Neural cell (in vitro differentiated cells): ENCODE data around the gene ADCY1. TPM values are rescaled to one million over a fixed set of nuclear protein-coding genes. Genes with fewer than 3 reads are reported as not detected.

ENCODE experiments used
- H2AFZ ChIP-seq: fragments of 200-600, 300-800 bp; sonication (generic), shearing (Covaris generic); 2 replicates; pipeline ENCODE4 v1.6.0; 2014; ENCODE audit warnings: low read depth, mild to moderate bottlenecking, antibody characterized with exemption, low read length, moderate library complexity
- H3F3A ChIP-seq: fragments of 200-600 bp; shearing (Covaris generic); 2 replicates; pipeline ENCODE4 v1.6.1; 2016; ENCODE audit warnings: mild to moderate bottlenecking, moderate library complexity, mixed read lengths, antibody characterized with exemption, low read length; ENCODE audit not compliant: insufficient read depth, poor library complexity, severe bottlenecking
- H3K27ac ChIP-seq: fragments of 200-600, 300-800 bp; sonication (generic), shearing (Covaris generic); 2 replicates; pipeline ENCODE4 v1.5.1; 2014; ENCODE audit warnings: mild to moderate bottlenecking, low read length, moderate library complexity
- H3K27me3 ChIP-seq: fragments of 300-800, 200-600 bp; sonication (generic), shearing (Covaris generic); 2 replicates; pipeline ENCODE4 v1.6.0; 2014; ENCODE audit warnings: mild to moderate bottlenecking, low read depth, low read length, moderate library complexity; ENCODE audit not compliant: insufficient read depth
- H3K36me3 ChIP-seq: fragments of 300-800, 200-600 bp; sonication (generic), shearing (Covaris generic); 2 replicates; pipeline ENCODE4 v1.5.1; 2014; ENCODE audit warnings: mild to moderate bottlenecking, antibody characterized with exemption, low read length, moderate library complexity; ENCODE audit not compliant: insufficient read depth
- H3K4me2 ChIP-seq: fragments of 300-800, 200-600 bp; sonication (generic), shearing (Covaris generic); 2 replicates; pipeline ENCODE4 v1.6.0; 2014; ENCODE audit warnings: mild to moderate bottlenecking, low read length
- H3K4me3 ChIP-seq: fragments of 300-800, 200-600 bp; sonication (generic), shearing (Covaris generic); 2 replicates; pipeline ENCODE4 v1.5.1; 2014; ENCODE audit warnings: mild to moderate bottlenecking, low read length, moderate library complexity
- H3K79me2 ChIP-seq: fragments of 200-600 bp; shearing (Covaris generic); replicated peaks from 2 replicates; pipeline ENCODE4 v1.6.0; 2014; ENCODE audit warnings: mild to moderate bottlenecking, low read length, moderate library complexity; ENCODE audit not compliant: insufficient read depth
- H3K9ac ChIP-seq: fragments of 300-800, 200-600 bp; sonication (generic), shearing (Covaris generic); 2 replicates; pipeline ENCODE4 v1.6.1; 2016; ENCODE audit warnings: mild to moderate bottlenecking, low read length, mixed read lengths
- H3K9me2 ChIP-seq: fragments of 200-600 bp; shearing (Covaris generic); 2 replicates; pipeline ENCODE4 v1.6.1; 2016; ENCODE audit warnings: mild to moderate bottlenecking, low read length, mixed read lengths; ENCODE audit not compliant: insufficient read depth
- H3K9me3 ChIP-seq: fragments of 200-600, 300-800 bp; sonication (generic), shearing (Covaris generic); 2 replicates; pipeline ENCODE4 v1.6.1; 2016; ENCODE audit warnings: mild to moderate bottlenecking, mixed run types, low read length, moderate library complexity, mixed read lengths
- H4K20me1 ChIP-seq: fragments of 200-600 bp; shearing (Covaris generic); 2 replicates; pipeline ENCODE4 v1.6.1; 2016; ENCODE audit warnings: mild to moderate bottlenecking, mixed run types; ENCODE audit not compliant: insufficient read depth
- CTCF ChIP-seq: fragments of 450-650 bp; IDR thresholded peaks from 2 replicates; pipeline ENCODE4 v1.5.1; 2014; ENCODE audit warnings: antibody characterized with exemption, mild to moderate bottlenecking, moderate library complexity; ENCODE audit not compliant: poor library complexity, severe bottlenecking
- EP300 ChIP-seq: fragments of 450-650 bp; conservative IDR thresholded peaks from 2 replicates; pipeline ENCODE4 v1.6.1; 2014; ENCODE audit warnings: antibody characterized with exemption, mild to moderate bottlenecking, moderate library complexity; ENCODE audit not compliant: poor library complexity, severe bottlenecking
- EZH2 ChIP-seq: fragments of 200-600, 300-800 bp; shearing (Covaris generic), sonication (generic); IDR thresholded peaks from 2 replicates; pipeline ENCODE4 v1.6.1; 2014; ENCODE audit warnings: antibody characterized with exemption, low read length, borderline replicate concordance, mild to moderate bottlenecking; ENCODE audit not compliant: insufficient read depth, poor library complexity, severe bottlenecking
- MXI1 ChIP-seq: fragments of 450-650 bp; conservative IDR thresholded peaks from 2 replicates; pipeline ENCODE4 v1.6.1; 2014; ENCODE audit warnings: antibody characterized with exemption, mild to moderate bottlenecking; ENCODE audit not compliant: poor library complexity, severe bottlenecking
- POLR2AphosphoS5 ChIP-seq: IDR thresholded peaks from 2 replicates; pipeline ENCODE4 v1.6.1; 2012
- RAD21 ChIP-seq: fragments of 450-650 bp; conservative IDR thresholded peaks from 2 replicates; pipeline ENCODE4 v1.6.1; 2014; ENCODE audit warnings: antibody characterized with exemption, mild to moderate bottlenecking, moderate library complexity
- REST ChIP-seq: IDR thresholded peaks from 2 replicates; pipeline ENCODE4 v1.6.1; 2012; ENCODE audit warnings: borderline replicate concordance
- SMC3 ChIP-seq: fragments of 450-650 bp; conservative IDR thresholded peaks from 2 replicates; pipeline ENCODE4 v1.6.1; 2014; ENCODE audit warnings: antibody characterized with exemption, mild to moderate bottlenecking, moderate library complexity; ENCODE audit not compliant: poor library complexity
- TAF1 ChIP-seq: IDR thresholded peaks from 2 replicates; pipeline ENCODE4 v1.6.1; 2012; ENCODE audit warnings: low read depth
- polyA plus RNA-seq: library from polyadenylated mRNA; depleted of rRNA; stranded (reverse); fragments of >200 nt; gene quantifications from 2 replicates; pipeline ENCODE4 v1.2.3, GENCODE V29; 2014

ADCY1 gene
- polyA plus RNA-seq, 1 donor from 2014 or later: 14.8 TPM

GRCh38 chr7:45589915-45590678 lies 15.9 kb downstream of the ADCY1 start:
- TF ChIP-seq RAD21: no peak
- TF ChIP-seq CTCF: no peak
- no peak for TF ChIP-seq TAF1
- no peak for TF ChIP-seq POLR2AphosphoS5
- TF ChIP-seq EZH2: no peak
- no peak for TF ChIP-seq MXI1
- TF ChIP-seq REST: no peak
- no peak for TF ChIP-seq EP300
- no peak for TF ChIP-seq SMC3
- H3K27me3 ChIP-seq: no peaks in the 10 kb centered on the region
- H3K79me2 ChIP-seq: no peaks in the 10 kb centered on the region
- H2AFZ ChIP-seq: no peak overlapping the region
- no peak overlapping the region for H3K9ac ChIP-seq
- H3K4me3 ChIP-seq: no peak overlapping the region
- H3K9me3 ChIP-seq: no peaks in the 10 kb centered on the region
- H3K9me2 ChIP-seq: no peaks in the 10 kb centered on the region
- H3K27ac ChIP-seq: no peak overlapping the region
- no peaks in the 10 kb centered on the region for H3F3A ChIP-seq
- H3K36me3 ChIP-seq: no peaks in the 10 kb centered on the region
- H3K4me2 ChIP-seq: no peak overlapping the region
- H4K20me1 ChIP-seq: no peaks in the 10 kb centered on the region

- no peaks in the 10 kb centered on the region for H3K27me3 ChIP-seq
- no peak overlapping the region for H3K9ac ChIP-seq
- no peaks in the 10 kb centered on the region for H3K9me3 ChIP-seq
- H2AFZ ChIP-seq: no peak overlapping the region
- H3K4me3 ChIP-seq: no peak overlapping the region
- TF ChIP-seq CTCF (no peak), POLR2AphosphoS5 (no peak), REST (no peak), MXI1 (no peak), SMC3 (no peak), RAD21 (no peak), TAF1 (no peak)
- H3K79me2 ChIP-seq: no peaks in the 10 kb centered on the region
- no peak overlapping the region for H3K27ac ChIP-seq
- no peaks in the 10 kb centered on the region for H3K36me3 ChIP-seq
- no peak overlapping the region for H3K4me2 ChIP-seq
- H4K20me1 ChIP-seq: no peaks in the 10 kb centered on the region
- H3K9me2 ChIP-seq: no peaks in the 10 kb centered on the region
- no peaks in the 10 kb centered on the region for H3F3A ChIP-seq
These were observed 16.5 kb downstream of the ADCY1 start for GRCh38 chr7:45590679-45591057.
